NCI-H1694 (cell line): Measurements from ENCODE around the gene P2RX7.
"Not testable (repeated sequence)": the region's sequence is repeated elsewhere in the genome, so short reads cannot be mapped to it uniquely, and the experiment has no call there.

Experiments
- DNase-seq: peaks from one replicate; lab custom pipeline; 2025; lab: John Stamatoyannopoulos, UW

Gene P2RX7

DNA sequence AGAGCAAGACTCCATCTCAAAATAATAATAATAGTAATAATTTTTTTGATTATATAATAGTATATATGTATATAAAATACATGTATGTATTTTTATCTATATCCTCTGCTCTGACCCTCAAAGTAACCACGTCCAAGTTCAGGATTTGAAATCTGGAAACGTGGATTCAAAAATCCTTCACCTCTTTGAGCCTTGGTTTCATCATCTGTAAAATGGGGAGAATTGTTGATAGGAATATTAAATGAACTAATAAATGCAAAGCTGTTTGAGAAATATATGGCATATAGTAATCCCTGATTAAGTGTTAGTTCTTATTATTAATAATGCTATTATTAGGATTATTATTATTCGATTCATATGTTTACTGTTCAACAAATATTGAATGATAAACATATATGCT lies 2.6 kb downstream of the P2RX7 start:
- DNase-seq: no peak

DNA sequence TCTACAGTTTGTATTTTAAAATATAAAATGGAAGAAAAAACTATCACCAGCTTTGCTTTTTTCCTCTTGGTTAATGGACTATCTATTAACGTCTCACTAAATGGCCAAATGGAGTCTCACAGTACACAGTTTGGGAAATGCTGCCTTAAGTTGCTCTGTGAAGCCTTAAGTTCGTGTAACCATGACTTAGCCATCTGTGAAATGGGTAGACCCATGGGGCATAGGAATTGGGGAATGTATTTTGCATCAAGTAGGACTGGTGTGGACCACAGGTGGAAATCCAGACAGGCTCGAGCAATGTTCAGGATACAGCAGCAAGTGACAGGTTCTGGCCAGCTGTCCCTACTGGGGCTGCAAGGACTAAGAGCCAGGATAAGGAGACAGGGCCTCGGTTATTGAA lies 4.8 kb downstream of the P2RX7 start:
- no peak for DNase-seq

DNA sequence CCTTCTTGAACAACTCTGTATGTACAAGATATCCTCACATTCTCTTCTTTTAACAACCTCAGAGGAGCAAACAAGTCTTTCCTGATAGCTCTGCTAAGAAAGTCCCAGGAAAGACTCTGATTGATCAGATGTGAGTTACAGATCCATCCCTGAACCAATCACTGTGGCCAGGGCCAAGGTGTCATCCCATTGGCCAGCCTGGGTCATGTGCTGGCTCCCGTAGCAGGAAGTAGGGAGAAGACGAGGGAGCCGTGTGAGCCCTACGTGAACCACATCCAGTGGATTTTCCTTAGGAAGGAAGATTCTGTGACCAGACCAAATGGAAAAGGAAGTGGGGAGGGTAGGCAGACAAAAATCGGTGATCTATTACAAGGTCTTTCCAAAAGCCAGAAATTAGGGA lies 5.6 kb downstream of the P2RX7 start:
- DNase-seq: no peak

DNA sequence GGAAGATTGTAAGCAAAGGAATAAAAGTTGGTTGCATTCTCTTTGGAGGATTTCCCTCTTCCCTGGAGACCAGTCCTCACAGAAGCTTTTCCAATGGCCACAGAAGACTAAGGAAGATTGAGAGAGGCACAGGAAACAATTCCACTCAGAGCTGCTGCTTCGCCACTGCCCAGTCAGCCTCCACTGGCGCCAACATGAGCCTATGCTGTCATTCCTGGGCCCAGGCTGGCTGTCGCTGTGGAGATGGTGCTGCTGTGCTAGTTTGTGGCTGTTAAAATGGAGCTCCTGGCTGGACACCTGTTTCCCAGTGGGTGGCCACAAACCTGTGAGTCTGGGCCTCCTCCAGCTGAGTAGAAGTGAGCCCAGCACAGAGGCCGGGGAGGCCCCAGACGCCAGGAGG lies 6.6 kb downstream of the P2RX7 start:
- no peak for DNase-seq

DNA sequence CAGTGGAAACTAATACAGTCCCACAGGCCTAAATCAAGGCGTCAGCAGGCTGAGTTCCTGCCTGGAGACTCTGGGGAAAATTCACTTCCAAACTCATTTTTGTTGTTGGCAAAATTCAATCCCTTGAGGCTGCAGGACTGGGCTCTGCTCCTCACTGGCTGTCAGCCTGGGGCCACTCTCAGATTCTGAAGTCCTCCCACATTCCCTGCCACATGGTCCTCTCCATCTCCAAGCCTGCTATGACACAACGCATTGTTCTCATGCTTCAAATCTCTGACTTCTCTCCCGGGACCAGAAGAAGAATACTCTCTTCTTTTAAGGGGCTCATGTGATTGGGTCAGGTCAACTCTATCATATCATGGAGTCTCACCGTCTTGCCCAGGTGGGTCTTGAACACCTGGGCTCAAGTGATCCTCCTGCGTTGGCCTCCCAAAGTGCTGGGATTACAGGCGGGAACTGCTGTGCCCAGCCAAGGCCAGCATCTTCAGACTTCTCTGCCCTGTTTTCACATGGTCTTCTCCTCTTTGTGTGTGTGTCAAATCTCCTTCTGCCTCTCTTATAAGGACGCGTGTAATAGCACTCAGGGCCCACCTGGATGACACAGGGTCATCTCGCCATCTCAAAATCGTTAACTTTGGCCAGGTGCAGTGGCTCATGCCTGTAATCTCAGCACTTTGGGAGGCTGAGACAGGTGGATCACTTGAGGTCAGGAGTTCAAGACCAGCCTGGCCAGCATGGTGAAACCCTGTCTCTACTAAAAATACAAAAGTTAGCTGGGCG lies 9.7 kb downstream of the P2RX7 start:
- DNase-seq: no peak

DNA sequence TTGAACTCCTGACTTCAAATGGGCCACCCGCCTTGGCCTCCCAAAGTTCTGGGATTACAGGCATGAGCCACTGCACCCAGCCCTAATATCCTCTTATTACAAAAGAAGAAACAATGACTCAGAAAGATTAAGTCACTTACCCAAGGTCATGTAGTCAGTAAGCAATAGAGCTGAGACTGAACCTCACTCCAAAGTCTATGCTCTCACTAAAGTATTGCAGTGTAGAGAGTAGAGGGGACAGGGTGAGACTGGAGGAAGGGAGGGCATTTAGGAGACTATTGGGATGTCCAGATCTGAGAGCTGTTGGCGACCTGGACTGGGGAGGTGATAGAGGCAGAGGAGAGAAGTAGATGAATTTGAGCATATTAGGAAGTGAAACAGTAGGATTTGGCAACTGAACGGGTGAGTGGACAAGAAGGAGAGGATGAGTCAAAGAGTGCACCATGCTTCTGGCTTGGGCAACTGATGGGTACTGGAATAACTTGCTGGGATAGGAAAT lies 11.8 kb downstream of the P2RX7 start:
- no peak for DNase-seq

DNA sequence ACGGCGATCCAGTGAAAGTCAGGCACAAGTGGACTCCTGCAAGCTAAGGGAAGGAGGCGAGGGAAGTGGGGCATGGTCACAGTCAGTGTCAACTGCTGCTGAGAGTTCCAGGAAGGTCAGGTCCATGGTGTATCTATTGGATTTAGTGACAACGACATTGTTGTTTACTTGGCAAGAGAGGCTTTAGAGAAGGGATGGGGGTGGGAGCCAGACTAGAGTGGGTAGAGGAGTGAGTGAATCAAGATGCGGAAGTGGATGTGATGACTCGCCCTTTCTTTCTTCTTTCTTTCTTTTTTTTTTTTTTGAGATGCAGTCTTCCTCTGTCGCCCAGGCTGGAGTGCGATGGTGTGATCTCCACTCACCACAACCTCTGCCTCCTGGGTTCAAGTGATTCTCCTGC lies 12.5 kb downstream of the P2RX7 start:
- DNase-seq: no peak

DNA sequence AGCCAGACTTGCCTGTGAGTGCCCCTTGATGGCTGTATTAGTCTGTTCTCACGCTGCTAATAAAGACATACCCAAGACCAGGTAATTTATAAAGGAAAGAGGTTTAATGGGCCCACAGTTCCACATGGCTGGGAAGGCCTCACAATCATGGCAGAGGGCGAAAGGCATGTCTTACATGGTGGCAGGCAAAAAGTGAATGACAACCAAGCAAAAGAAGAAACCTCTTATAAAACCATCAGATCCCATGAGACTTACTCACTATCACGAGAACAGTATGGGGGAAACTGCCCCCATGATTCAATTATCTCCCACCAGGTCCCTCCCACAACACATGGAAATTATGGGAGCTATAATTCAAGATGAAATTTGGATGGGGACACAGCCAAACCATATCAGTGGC lies 16.6 kb downstream of the P2RX7 start:
- DNase-seq: not testable (repeated sequence)

DNA sequence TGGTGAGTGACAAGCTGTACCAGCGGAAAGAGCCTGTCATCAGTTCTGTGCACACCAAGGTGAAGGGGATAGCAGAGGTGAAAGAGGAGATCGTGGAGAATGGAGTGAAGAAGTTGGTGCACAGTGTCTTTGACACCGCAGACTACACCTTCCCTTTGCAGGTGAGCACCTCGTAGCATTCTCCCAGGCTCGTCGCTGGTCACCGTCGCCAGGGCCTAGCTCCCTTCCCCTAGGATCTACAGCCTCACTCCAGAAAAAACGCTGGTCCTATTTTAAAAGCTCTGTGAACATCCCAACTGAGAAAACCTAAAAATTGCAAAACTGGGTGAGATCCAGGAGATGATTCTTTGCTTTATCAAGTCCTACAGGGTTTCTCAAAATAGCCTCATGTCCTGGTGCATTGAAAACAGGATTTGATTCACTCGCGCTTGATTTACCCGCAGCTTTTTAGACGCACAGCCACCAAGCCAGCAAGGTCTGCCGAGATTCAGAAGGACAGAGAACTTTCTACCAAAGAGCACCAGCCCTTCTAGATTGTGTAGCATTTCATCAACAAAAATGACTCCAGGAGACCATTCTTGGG lies 22.2 kb downstream of the P2RX7 start:
- DNase-seq: no peak

DNA sequence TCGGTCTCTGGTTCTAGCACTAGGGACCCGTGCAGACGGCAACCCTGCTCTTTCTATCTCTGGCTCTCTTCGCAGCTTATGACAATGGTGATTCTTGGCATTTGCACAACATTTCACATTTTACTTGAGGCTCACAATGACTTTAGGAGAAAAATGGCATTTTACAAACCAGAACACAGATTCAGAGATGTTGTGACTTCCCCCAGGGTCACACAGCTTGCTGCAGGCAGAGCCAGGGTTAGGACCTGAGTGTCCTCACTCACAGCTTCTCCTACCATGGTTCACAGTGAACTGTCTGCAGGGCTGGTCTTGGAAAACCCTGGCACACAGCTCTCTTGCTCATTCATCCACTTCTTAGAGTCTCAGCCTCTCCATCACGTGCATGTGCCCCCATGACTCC lies 23.7 kb downstream of the P2RX7 start:
- DNase-seq: no peak

DNA sequence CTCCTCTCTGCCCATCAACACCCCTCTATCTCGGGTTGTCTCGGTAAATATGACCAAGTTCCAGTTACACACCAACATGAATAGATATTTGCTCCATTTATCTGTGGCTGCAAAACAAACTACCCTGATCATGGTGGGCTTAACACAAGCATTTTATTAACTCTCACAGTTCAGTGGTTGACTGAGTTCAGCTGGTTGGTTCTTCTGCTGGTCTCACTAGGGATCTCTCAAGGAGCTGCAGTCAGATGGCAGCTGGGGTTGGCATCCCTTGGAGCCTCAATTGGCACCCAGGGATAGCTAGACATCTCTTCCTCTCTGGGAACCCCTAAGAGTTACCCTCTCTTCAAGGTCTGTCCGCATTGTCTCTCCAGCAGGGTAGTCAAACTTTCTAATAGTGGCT lies 25.4 kb downstream of the P2RX7 start:
- no peak for DNase-seq

DNA sequence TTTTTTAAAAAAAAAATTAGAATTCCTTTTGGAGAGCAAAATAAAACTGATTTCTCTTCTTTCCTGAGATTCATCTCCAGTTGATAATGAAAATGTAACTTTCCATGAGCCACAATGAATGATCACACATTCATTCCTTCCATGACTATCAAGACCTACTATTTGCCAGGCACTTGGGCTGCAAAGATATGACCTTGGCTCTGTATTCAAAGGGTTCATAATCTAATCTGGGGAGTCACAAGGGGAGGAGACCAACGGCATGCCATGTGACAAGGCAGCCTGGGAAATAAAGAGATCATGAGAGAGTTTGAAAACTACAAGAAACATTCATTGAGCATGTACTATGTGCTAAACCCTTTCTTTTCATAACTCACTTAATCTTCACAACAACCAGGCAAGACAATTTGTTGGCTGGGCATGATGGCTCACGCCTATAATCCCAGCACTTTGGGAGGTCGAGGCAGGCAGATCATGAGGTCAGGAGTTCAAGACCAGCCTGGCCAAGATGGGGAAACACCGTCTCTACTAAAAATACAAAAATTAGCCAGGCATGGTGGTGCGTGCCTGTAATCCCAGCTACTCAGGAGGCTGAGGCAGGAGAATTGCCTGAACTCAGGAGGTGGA lies 26.2 kb downstream of the P2RX7 start:
- not testable (repeated sequence) for DNase-seq

DNA sequence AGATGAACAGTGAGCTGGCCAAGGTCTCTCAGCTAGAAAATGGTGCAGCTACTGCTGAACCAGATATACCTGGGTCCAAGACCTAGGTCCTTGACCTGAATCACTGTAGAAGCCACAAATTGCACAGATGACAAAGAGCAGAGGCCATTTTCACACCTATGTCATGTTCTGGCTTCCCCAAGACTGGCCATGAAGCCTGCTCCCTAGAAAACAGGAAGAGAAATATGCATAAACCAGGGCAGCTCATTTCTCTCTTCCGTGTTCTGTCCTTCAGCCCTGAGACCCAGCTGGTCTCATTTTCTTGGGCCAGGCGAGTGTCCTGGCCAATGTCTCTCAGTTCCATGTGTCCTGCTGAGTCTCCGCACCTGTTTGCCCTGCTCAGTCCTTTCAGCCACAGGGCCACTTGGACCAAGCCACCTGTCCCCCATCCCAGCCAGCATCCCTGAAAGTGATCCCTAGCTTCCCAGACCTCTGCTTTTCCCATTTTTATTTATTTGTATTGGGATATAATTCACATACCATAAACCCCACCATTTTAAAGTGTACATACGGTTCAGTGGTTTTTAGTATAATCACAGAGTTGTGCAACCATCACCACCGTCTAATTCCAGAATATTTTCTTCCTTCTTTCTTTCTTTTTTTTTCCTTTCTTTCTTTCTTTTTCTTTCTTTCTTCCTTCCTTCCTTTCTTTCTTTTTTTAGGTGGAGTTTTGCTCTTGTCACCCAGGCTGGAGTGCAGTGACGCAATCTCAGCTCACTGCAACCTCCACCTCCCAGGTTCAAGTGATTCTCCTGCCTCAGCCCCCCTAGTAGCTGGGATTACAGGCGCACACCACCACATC lies 27.0 kb downstream of the P2RX7 start:
- DNase-seq: no peak

DNA sequence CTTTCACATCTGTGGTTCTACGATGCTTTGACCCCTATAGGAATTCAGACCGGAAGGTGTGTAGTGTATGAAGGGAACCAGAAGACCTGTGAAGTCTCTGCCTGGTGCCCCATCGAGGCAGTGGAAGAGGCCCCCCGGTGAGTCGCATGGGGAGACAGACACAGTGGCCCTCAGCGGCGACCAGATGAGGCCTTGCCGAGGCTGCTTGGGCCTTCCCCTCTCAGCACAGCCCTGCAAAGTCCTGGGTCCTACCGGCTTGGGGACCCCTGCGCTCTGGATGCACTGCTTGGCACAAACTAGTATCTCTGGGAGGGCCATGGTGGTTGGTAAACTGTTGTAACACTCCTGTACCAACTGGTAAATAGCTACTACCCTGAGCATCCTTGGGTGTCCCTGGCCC lies 29.7 kb downstream of the P2RX7 start:
- no peak for DNase-seq

DNA sequence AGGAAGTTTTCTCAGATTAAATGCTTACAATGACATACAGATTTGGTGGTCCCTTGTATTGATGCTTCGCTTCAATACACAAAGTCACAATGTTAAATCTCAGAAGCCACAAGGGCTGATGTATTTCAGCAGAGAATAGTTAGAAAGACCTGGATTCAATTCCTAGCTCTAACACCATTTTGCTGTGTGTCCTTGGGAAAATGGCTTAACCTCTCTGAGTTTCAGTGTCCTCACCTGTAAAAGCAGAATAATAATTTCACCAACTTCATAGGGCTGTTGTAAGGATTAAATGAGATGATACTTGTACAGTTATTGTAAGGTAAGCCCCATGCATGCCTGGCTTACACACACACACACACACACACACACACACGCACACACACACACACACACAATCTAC lies 30.3 kb downstream of the P2RX7 start:
- DNase-seq: no peak

DNA sequence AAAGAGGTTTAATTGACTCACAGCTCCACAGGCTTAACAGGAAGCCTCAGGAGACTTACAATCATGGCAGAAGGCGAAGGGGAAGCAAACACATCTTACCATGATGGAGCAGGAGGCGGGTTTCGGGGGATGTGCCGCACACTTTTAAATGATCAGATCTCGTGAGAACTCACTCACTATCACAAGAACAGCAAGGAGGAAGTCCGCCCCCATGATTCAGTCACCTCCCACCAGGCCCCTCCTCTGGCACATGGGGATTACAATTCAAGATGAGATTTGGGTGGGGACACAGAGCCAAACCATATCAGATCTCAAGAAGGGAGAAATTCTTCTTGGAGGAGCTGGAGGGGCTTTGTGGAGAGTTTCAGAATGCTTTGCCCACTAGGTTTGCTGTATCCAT lies 32.2 kb downstream of the P2RX7 start:
- DNase-seq: not testable (repeated sequence)

DNA sequence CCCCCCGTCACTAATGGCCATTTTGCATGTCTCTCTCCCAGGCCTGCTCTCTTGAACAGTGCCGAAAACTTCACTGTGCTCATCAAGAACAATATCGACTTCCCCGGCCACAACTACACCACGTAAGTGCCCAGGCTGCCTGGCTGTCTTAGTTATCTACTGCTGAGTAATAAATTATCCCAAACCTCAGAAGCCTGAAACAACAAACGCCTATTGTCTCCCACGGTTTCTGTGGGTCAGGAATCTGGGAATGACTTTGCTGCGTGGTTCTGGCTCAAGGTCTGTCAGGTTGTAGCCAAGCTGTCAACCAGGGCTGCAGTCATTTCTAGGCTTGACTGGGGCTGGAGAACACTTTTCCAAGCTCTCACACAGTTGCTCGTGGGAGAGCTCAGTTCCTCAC lies 32.6 kb downstream of the P2RX7 start:
- DNase-seq: no peak

DNA sequence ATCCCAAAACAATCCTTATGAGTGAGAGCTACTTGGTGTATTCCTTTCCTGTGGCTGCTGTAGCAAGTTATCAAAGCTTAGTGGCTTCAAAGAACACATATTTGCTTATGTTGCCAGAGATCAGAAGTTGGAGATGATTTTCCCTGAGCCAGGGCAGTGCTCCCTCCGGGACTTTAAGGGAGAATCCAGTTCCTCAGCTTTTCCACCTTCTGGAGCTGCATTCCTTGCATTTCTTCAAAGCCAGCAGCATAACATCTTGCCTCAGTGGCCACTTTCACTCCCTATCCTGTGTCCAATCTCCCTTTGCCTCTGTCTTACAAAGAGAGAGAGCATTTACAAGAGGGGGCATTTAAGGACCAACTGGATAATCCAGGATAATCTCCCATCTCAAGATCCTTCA lies 33.7 kb downstream of the P2RX7 start:
- DNase-seq: no peak

DNA sequence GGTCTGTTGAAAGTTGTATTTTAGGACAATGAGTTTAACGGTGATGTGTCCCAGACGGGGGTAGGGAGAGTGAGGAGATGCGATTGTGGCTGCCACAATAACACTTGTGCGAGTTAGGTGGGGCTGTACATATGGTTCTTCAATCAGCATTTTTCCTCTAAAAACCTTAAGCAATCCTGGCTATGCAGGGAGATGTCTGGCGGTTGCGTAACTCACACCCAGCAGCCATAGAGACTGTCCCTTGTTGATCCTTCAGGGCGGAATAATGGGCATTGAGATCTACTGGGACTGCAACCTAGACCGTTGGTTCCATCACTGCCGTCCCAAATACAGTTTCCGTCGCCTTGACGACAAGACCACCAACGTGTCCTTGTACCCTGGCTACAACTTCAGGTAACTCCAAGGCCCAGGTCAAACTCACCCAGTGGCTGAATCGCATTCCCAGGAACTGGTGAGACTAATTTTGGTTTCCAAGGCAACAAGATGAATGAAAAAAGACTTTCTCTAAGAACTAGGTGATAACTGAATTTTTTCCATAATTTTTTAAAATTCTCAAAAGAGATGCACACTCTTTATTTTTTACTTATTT lies 34.6 kb downstream of the P2RX7 start:
- no peak for DNase-seq

DNA sequence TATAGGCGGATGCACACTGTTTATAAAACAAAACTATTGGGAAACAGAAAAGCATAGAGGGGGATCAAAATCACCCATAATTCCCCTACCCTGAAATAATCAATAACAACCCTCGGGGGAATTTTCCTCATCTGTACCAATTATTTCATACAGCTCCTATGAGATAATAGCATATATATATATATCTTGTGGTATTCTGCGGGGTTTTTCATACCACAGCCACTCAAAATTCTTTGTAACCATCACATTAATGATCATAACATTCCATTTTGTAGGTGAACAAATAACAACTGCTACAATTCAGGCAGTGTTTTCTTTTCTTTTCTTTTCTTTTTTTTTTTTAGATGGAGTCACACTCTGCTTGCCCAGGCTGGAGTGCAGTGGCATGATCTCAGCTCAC lies 35.3 kb downstream of the P2RX7 start:
- no peak for DNase-seq

DNA sequence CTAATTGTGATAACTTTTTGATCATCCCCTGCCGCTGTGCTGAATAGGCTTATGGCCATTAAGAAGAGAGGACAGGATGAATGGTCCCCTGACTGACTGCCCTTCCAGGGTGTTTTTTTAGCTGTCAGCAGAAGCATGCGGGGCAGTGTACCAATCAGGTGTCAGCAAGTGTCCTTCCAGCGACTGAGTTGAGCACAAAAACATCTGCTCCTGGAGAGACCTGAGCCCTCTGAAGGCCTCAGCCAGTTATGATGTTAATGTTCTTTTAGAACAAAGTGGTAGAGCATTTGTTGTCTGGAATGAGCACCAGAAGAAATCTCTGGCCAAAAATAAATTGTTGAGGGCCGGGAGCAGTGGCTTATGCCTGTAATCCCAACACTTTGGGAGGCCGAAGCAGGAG lies 37.5 kb downstream of the P2RX7 start:
- no peak for DNase-seq

DNA sequence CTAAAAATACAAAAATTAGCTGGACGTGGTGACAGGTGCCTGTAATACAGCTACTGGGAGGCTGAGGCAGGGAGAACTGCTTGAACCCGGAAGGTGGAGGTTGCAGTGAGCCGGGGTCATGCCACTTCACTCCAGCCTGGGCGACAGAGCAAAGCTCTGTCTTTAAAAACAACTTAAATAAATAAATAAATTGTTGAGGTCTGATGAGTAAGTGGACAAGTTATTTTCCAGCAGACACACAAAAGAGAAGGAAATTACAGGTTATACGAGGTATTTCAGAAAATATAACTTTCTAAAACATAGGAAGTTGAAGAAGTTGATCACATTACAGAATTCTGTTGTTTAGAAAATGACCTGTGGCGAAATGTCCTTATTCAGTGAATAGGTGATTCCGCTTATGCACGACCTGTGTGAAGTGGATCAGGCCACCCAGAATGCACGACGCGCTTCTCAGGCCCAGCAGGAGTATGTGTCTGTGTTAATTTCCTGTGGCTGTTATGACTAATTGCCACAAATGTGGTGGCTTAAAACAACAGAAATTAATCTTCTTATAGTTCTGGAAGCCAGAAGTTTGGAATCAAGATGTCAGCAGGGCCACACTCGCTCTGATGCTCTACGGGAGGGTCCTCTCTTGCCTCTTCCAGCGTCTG lies 38.1 kb downstream of the P2RX7 start:
- DNase-seq: no peak
